Measurements from ENCODE around the gene EIF5. TPM values are rescaled to one million over a fixed set of nuclear protein-coding genes. Genes with fewer than 3 reads are reported as not detected.

EIF5 gene
- total RNA-seq, 1 experiment from 2014 or later: 238 TPM

DNA sequence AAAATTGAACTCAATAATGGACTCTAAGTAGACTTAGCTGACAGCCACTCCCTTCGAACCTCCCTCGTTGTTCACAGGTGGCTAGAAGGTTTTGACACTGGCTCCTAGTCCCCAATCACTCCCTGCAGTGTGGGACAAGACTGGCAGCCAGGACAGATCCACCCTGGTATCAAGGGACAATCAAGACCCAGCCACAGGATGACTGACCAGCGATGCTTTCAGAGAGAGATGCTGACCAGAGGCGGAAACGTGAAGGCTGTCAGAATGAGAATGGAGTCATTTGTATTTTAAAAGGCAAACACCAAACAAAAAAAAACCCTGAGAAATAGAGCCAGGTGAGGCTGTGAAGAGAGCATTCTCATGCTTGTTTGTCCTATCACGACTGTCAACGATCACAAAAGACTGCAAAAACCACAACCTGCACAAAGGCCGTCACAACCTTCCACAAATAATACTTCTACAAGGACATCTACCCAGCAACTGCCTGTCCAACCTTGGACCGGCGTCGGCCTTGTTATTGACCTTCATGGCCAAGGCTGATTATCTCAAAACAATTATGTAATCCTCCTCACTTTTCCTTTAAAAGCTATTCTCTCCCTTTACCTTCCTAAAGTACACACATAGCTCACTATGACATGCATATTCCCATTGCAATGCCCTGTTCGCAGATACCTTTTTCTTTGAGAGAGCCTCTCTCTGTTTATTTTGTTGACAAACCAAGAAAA lies 13.2 kb downstream of the EIF5 start (continued):
- TF ChIP-seq YY1 (IDR thresholded peaks at IDR 0.05; ENCODE audit: extremely low read depth, insufficient replicate concordance, low read depth, low read length): no peak

DNA sequence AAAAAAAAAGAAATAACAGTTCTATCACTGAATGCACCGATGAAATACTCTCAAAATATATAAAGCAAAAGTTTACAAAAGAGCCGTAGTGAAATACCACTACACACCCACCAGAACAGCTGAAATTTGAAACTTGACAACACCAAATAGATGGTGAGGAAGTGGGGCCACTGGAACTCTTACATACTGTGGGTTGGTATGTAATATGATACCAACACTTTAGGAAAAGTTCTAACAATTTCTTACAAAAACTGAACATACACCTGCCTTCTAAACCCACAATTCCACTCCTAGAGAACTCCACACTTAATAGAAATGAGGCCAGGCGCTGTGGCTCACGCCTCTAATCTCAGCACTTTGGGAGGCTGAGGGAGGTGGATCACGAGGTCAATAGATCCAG lies 14.1 kb downstream of the EIF5 start:
- TF ChIP-seq SRF (IDR thresholded peaks at IDR 0.05; ENCODE audit: low read depth) (no peak), FOSL1 (IDR thresholded peaks at IDR 0.05; ENCODE audit: low read depth) (no peak), ZFX (IDR thresholded peaks at IDR 0.05) (no peak), SIN3A (IDR thresholded peaks at IDR 0.05; ENCODE audit: low read depth) (no peak), ELF1 (IDR thresholded peaks at IDR 0.05; ENCODE audit: borderline replicate concordance, low read depth) (no peak), JUND (IDR thresholded peaks at IDR 0.05) (no peak), EZH2phosphoT487 (IDR thresholded peaks at IDR 0.05; ENCODE audit: borderline replicate concordance) (no peak), SP1 (IDR thresholded peaks at IDR 0.05; ENCODE audit: low read depth) (no peak), YY1 (IDR thresholded peaks at IDR 0.05; ENCODE audit: extremely low read depth, insufficient replicate concordance, low read depth, low read length) (no peak), POLR2AphosphoS5 (IDR thresholded peaks at IDR 0.05; ENCODE audit: low read depth, low read length) (no peak)
- TF ChIP-seq, protein P1, sequence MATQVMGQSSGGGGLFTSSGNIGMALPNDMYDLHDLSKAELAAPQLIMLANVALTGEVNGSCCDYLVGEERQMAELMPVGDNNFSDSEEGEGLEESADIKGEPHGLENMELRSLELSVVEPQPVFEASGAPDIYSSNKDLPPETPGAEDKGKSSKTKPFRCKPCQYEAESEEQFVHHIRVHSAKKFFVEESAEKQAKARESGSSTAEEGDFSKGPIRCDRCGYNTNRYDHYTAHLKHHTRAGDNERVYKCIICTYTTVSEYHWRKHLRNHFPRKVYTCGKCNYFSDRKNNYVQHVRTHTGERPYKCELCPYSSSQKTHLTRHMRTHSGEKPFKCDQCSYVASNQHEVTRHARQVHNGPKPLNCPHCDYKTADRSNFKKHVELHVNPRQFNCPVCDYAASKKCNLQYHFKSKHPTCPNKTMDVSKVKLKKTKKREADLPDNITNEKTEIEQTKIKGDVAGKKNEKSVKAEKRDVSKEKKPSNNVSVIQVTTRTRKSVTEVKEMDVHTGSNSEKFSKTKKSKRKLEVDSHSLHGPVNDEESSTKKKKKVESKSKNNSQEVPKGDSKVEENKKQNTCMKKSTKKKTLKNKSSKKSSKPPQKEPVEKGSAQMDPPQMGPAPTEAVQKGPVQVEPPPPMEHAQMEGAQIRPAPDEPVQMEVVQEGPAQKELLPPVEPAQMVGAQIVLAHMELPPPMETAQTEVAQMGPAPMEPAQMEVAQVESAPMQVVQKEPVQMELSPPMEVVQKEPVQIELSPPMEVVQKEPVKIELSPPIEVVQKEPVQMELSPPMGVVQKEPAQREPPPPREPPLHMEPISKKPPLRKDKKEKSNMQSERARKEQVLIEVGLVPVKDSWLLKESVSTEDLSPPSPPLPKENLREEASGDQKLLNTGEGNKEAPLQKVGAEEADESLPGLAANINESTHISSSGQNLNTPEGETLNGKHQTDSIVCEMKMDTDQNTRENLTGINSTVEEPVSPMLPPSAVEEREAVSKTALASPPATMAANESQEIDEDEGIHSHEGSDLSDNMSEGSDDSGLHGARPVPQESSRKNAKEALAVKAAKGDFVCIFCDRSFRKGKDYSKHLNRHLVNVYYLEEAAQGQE (IDR thresholded peaks at IDR 0.05; ENCODE audit: low read depth): no peak
- TF ChIP-seq, protein P2, sequence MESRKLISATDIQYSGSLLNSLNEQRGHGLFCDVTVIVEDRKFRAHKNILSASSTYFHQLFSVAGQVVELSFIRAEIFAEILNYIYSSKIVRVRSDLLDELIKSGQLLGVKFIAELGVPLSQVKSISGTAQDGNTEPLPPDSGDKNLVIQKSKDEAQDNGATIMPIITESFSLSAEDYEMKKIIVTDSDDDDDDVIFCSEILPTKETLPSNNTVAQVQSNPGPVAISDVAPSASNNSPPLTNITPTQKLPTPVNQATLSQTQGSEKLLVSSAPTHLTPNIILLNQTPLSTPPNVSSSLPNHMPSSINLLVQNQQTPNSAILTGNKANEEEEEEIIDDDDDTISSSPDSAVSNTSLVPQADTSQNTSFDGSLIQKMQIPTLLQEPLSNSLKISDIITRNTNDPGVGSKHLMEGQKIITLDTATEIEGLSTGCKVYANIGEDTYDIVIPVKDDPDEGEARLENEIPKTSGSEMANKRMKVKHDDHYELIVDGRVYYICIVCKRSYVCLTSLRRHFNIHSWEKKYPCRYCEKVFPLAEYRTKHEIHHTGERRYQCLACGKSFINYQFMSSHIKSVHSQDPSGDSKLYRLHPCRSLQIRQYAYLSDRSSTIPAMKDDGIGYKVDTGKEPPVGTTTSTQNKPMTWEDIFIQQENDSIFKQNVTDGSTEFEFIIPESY (IDR thresholded peaks at IDR 0.05; ENCODE audit: extremely low read depth, insufficient replicate concordance, low read length): no peak
- Histone ChIP-seq H3K9me3 (ENCODE audit: control insufficient read depth in 1 of 2, insufficient read depth in 1 of 2, low read depth in 1 of 2, low read length in 2 of 2) (no peaks in the 10 kb centered on the region), H3K9ac (ENCODE audit: low read length) (no peak overlapping the region), H3K4me3 (replicated peaks in 1 of 2; ENCODE audit: low read depth in 1 of 2, low read length in 2 of 2) (no peak overlapping the region), H3K4me1 (ENCODE audit: control insufficient read depth in 1 of 2, insufficient read depth in 2 of 2, low read length in 2 of 2) (no peaks in the 10 kb centered on the region), H3K79me2 (ENCODE audit: insufficient read depth, low read length) (no peaks in the 10 kb centered on the region), H3K27ac (ENCODE audit: low read depth, low read length) (no peak overlapping the region), H4K20me1 (ENCODE audit: insufficient read depth) (peaks cover 12% of the 10 kb centered on the region; the same call in 1 of the 2 replicates), H3K4me2 (ENCODE audit: low read length) (no peak overlapping the region), H2AFZ (ENCODE audit: low read depth, low read length, poor library complexity, severe bottlenecking) (no peak overlapping the region), H3K36me3 (ENCODE audit: control insufficient read depth in 1 of 2, insufficient read depth in 2 of 2, low read length in 2 of 2) (peaks cover 6 to 14% of the 10 kb centered on the region in 2 experiments), H3K27me3 (ENCODE audit: insufficient read depth, low read length) (no peaks in the 10 kb centered on the region), H3K9me2 (ENCODE audit: insufficient read depth) (no peaks in the 10 kb centered on the region)
- CTCF ChIA-PET: interaction anchor here (0.6 kb wide), 1 partner anchor 9 kb away, joined by 3 read pairs; no protein-coding TSS in a partner anchor
- DNase-seq (ENCODE audit: low read depth, low spot score) (no peak), ATAC-seq (no peak)
- BruUV-seq (replicated peaks): no TSS peak
- intact Hi-C loops (cut with micrococcal nuclease): no loop called here
- POLR2A ChIA-PET: no interaction called here
- RAD21 ChIA-PET (ENCODE audit: low non-redundant PET in 1 of 2, low total read pairs in 2 of 2, uncharacterized antibody in 2 of 2, unreplicated experiment in 2 of 2): no interaction called here

Measured in HCT116 (cell line).